Testis (tissue), 3 donors: ENCODE data around the gene NRXN3. TPM values are rescaled to one million over a fixed set of nuclear protein-coding genes. Genes with fewer than 3 reads are reported as not detected.

Source experiments
- DNase-seq: peaks from one replicate; pipeline ENCODE4 v3.0.0-alpha.2; 2019
- H3K27ac ChIP-seq, 2 donors: fragments of 200-600 bp; sonication (generic); one replicate each; pipeline ENCODE4 v1.5.1; 2019
- H3K27me3 ChIP-seq: fragments of 200-600 bp; sonication (generic); one replicate; pipeline ENCODE4 v1.5.1; 2019
- H3K36me3 ChIP-seq: fragments of 200-600 bp; sonication (generic); one replicate; pipeline ENCODE4 v1.5.1; 2017; ENCODE audit warnings: low read depth; ENCODE audit errors: missing control alignments
- H3K4me1 ChIP-seq: fragments of 200-600 bp; sonication (generic); one replicate; pipeline ENCODE4 v1.5.1; 2019
- H3K4me3 ChIP-seq, 2 donors: fragments of 200-600 bp; sonication (generic); one replicate each; pipeline ENCODE4 v1.5.1; 2017 to 2019
- H3K9me3 ChIP-seq: fragments of 200-600 bp; sonication (generic); one replicate; pipeline ENCODE4 v1.5.1; 2017
- CTCF ChIP-seq, 3 experiments: fragments of 450-650 bp in 2 of 3; fragments of 200-600 bp in 1 of 3; sonication (generic) in 1 of 3; IDR thresholded peaks; one replicate each; pipeline ENCODE4 v1.5.1; 2016 to 2019; ENCODE audit warnings: antibody characterized with exemption in 3 of 3, mild to moderate bottlenecking in 2 of 3, moderate library complexity in 1 of 3
- POLR2A ChIP-seq: fragments of 450-650 bp; IDR thresholded peaks from one replicate; pipeline ENCODE4 v1.6.1; 2017; ENCODE audit warnings: antibody characterized with exemption, mild to moderate bottlenecking, moderate library complexity
- WGBS, 2 donors: methylation state at CpG; one replicate each; pipeline ENCODE4 v1.1.5; 2018; 5-methylcytosine and 5-hydroxymethylcytosine counted together
- intact Hi-C: fragments of 100-400 bp; cut with DNase I; formaldehyde crosslinking; loops from one replicate; pipeline ENCODE4 v1.15.1; 2023; ENCODE audit warnings: low total_unique reads
- polyA plus RNA-seq: library from polyadenylated mRNA; stranded (reverse); fragments of 350-450 nt; fragmentation: Illumina TruSeq; extraction: RNeasy Lipid Tissue Mini Kit (QIAGEN cat#74804); gene quantifications from one replicate; pipeline ENCODE4 v1.2.3, GENCODE V29; 2014; ENCODE audit warnings: low read depth, low replicate concordance; ENCODE audit not compliant: insufficient read depth
- total RNA-seq, 2 donors: library from RNA; depleted of rRNA; stranded (reverse); fragments of >200 nt; gene quantifications; one replicate each; pipeline ENCODE4 v1.2.3, GENCODE V29; 2016

The NRXN3 gene
- total and polyA plus RNA-seq, 3 donors from 2014 or later, result 3.5 to 8.0 (median 3.9) TPM

GRCh38 chr14:78164226-78164853, 5.8 kb upstream of the NRXN3 start:
- intact Hi-C loops, result no loop called here
- H3K27me3 ChIP-seq, result no peaks in the 10 kb centered on the region
- H3K27ac ChIP-seq, result no peak overlapping the region
- no peaks in the 10 kb centered on the region for H3K9me3 ChIP-seq
- no peak for TF ChIP-seq POLR2A
- TF ChIP-seq CTCF (IDR thresholded peaks at IDR 0.05), result peak in 2 of 3 experiments; percentile 39 to 44
- peak; percentile 65 for DNase-seq
- H3K4me3 ChIP-seq, result no peak overlapping the region
- WGBS, 2 donors, result 27 to 50% methylated on average over 8 of the region's 8 CpGs
- no peaks in the 10 kb centered on the region for H3K36me3 ChIP-seq
- no peaks in the 10 kb centered on the region for H3K4me1 ChIP-seq

GRCh38 chr14:78172428-78172827, 2.3 kb downstream of the NRXN3 start:
- H3K27me3 ChIP-seq, result no peaks in the 10 kb centered on the region

GRCh38 chr14:78173346-78174035, 3.3 kb downstream of the NRXN3 start:
- TF ChIP-seq CTCF (IDR thresholded peaks at IDR 0.05) (no peak), POLR2A (no peak)
- Histone ChIP-seq H3K36me3 (no peaks in the 10 kb centered on the region), H3K4me1 (no peaks in the 10 kb centered on the region), H3K4me3 (no peak overlapping the region), H3K27me3 (no peaks in the 10 kb centered on the region), H3K27ac (no peak overlapping the region), H3K9me3 (no peaks in the 10 kb centered on the region)
- no peak for DNase-seq
- whole genome bisulfite sequencing, 2 donors, result 82 to 83% methylated on average over 21 of the region's 21 CpGs
- intact Hi-C loops, result no loop called here

More at GRCh38 chr14:78172428-78172827, 2.3 kb downstream of the NRXN3 start:
- intact Hi-C loops, result no loop called here
- no peak for TF ChIP-seq POLR2A
- TF ChIP-seq CTCF (IDR thresholded peaks at IDR 0.05), result no peak
- DNase-seq, result no peak
- WGBS, 2 donors, result 87 to 89% methylated on average over 7 of the region's 7 CpGs
- no peaks in the 10 kb centered on the region for H3K4me1 ChIP-seq
- no peak overlapping the region for H3K4me3 ChIP-seq
- no peaks in the 10 kb centered on the region for H3K9me3 ChIP-seq
- no peak overlapping the region for H3K27ac ChIP-seq
- no peaks in the 10 kb centered on the region for H3K36me3 ChIP-seq

- H3K9me3 ChIP-seq, result no peaks in the 10 kb centered on the region
- H3K4me3 ChIP-seq, result no peak overlapping the region
- intact Hi-C loops, result no loop called here
- no peaks in the 10 kb centered on the region for H3K27me3 ChIP-seq
- no peak for TF ChIP-seq CTCF (IDR thresholded peaks at IDR 0.05)
- TF ChIP-seq POLR2A, result no peak
- no peak for DNase-seq
- no peak overlapping the region for H3K27ac ChIP-seq
- 94 to 100% methylated on average over 4 to 9 of the region's 9 CpGs for WGBS, 2 donors
- no peaks in the 10 kb centered on the region for H3K36me3 ChIP-seq
- no peaks in the 10 kb centered on the region for H3K4me1 ChIP-seq
Measured at GRCh38 chr14:78175412-78175811, 5.2 kb downstream of the NRXN3 start.

GRCh38 chr14:78178071-78178470, 7.9 kb downstream of the NRXN3 start:
- Histone ChIP-seq H3K27me3 (no peaks in the 10 kb centered on the region), H3K4me1 (no peaks in the 10 kb centered on the region), H3K9me3 (no peaks in the 10 kb centered on the region), H3K4me3 (no peak overlapping the region), H3K36me3 (no peaks in the 10 kb centered on the region), H3K27ac (no peak overlapping the region)
- intact Hi-C loops, result no loop called here
- no peak for DNase-seq
- 93 to 100% methylated on average over 2 to 3 of the region's 3 CpGs for WGBS, 2 donors
- TF ChIP-seq CTCF (IDR thresholded peaks at IDR 0.05) (no peak), POLR2A (no peak)
